K562 (cell line): ENCODE measurements around the gene TMEM132C. TPM values are rescaled to one million over a fixed set of nuclear protein-coding genes. Genes with fewer than 3 reads are reported as not detected.

Experiments used
- ATAC-seq: fragments of 200-7000 bp; cut with Tn5 transposase; 3 replicates; pipeline ENCODE4 v1.9.1; 2020; ENCODE audit warnings: moderate library complexity
- BruUV-seq: library from RNA; stranded (reverse); fragments of 400-500 nt; replicated peaks from 2 replicates; lab custom pipeline; 2021; lab: Mats Ljungman, UMichigan
- CTCF ChIA-PET: fragments of 300-600 bp; formaldehyde crosslinking; extraction: SDS; loops from one replicate; lab custom pipeline; 2021; ENCODE audit warnings: low intra/inter-chr PET ratio; lab: Yijun Ruan, JAX
- POLR2A ChIA-PET: fragments of 300-600, 350-650 bp; sonication (Branson Sonifier 250); formaldehyde crosslinking; extraction: SDS; loops from one replicate; lab custom pipeline; 2021; ENCODE audit warnings: antibody characterized with exemption, inconsistent platforms; lab: Yijun Ruan, JAX
- DNase-seq, 4 experiments: peaks; one replicate each; pipeline versions ENCODE4 v3.0.0 to v3.0.0-alpha.2; 2011 to 2018; ENCODE audit warnings: low spot score in 3 of 4, mixed read lengths in 3 of 4; ENCODE audit errors: extremely low read depth in 1 of 4
- FAIRE-seq: peaks from 2 replicates; lab custom pipeline; 2011; peaks lifted over from hg19 to GRCh38; lab: Jason Lieb, UNC
- H2AFZ ChIP-seq: 2 replicates; pipeline ENCODE4 v1.6.0; 2011; ENCODE audit warnings: low read depth, low read length, control low read depth, inconsistent platforms
- H3K27ac ChIP-seq: fragments of 200-600 bp; 3 replicates; pipeline ENCODE4 v1.8.0; 2011; ENCODE audit warnings: low read depth, mild to moderate bottlenecking, control low read depth, inconsistent platforms, low read length, moderate library complexity, mixed read lengths; ENCODE audit errors: extremely low read depth
- H3K27me3 ChIP-seq, 2 experiments: fragments of 300-600 bp in 1 of 2; 2 replicates in 1 of 2; 3 replicates in 1 of 2; pipeline versions ENCODE4 v1.6.0 to v1.8.0; 2011; ENCODE audit warnings: inconsistent platforms in 2 of 2, low read length in 2 of 2, mild to moderate bottlenecking in 1 of 2, mixed read lengths in 1 of 2, moderate library complexity in 1 of 2; ENCODE audit not compliant: control insufficient read depth in 2 of 2, insufficient read depth in 2 of 2
- H3K36me3 ChIP-seq: fragments of 300-600 bp; 3 replicates; pipeline ENCODE4 v1.8.0; 2011; ENCODE audit warnings: mild to moderate bottlenecking, low read length, inconsistent platforms; ENCODE audit not compliant: control insufficient read depth, insufficient read depth
- H3K4me1 ChIP-seq, 2 experiments: fragments of 200-600 bp in 1 of 2; replicated peaks in 1 of 2; 2 replicates in 1 of 2; 3 replicates in 1 of 2; pipeline versions ENCODE4 v1.5.1 to v1.8.0; 2011; ENCODE audit warnings: inconsistent platforms in 2 of 2, low read length in 2 of 2, mild to moderate bottlenecking in 1 of 2, mixed read lengths in 1 of 2, moderate library complexity in 1 of 2; ENCODE audit not compliant: control insufficient read depth in 2 of 2, insufficient read depth in 2 of 2
- H3K4me2 ChIP-seq: 2 replicates; pipeline ENCODE4 v1.6.1; 2011; ENCODE audit warnings: low read length, control low read depth, inconsistent platforms, mixed read lengths; ENCODE audit not compliant: insufficient read depth
- H3K4me3 ChIP-seq: fragments of 200-600 bp; sonication (generic), shearing (Covaris generic); 2 replicates; pipeline ENCODE4 v1.5.1; 2016; ENCODE audit warnings: control low read depth, inconsistent platforms
- H3K79me2 ChIP-seq: fragments of 200-600 bp; 3 replicates; pipeline ENCODE4 v1.8.0; 2011; ENCODE audit warnings: low read length, inconsistent platforms; ENCODE audit not compliant: control insufficient read depth, insufficient read depth
- H3K9ac ChIP-seq, 2 experiments: 2 replicates each; pipeline versions ENCODE4 v1.6.0 to v1.6.1; 2011; ENCODE audit warnings: low read depth in 2 of 2, low read length in 2 of 2, control low read depth in 1 of 2, inconsistent platforms in 1 of 2, mild to moderate bottlenecking in 1 of 2, mixed read lengths in 1 of 2; ENCODE audit not compliant: insufficient read depth in 1 of 2
- H3K9me1 ChIP-seq: one replicate; pipeline ENCODE4 v1.6.0; 2011; ENCODE audit warnings: inconsistent platforms, mild to moderate bottlenecking, low read length, moderate library complexity; ENCODE audit not compliant: control insufficient read depth, insufficient read depth
- H3K9me3 ChIP-seq: replicated peaks from 2 replicates; pipeline ENCODE4 v1.5.1; 2011; ENCODE audit warnings: low read depth, low read length, inconsistent platforms; ENCODE audit not compliant: control insufficient read depth, insufficient read depth
- H4K20me1 ChIP-seq: replicated peaks from 2 replicates; pipeline ENCODE4 v1.6.1; 2011; ENCODE audit warnings: low read length, inconsistent platforms, mixed read lengths; ENCODE audit not compliant: control insufficient read depth, insufficient read depth
- E2F1 ChIP-seq: sonication (generic); formaldehyde crosslinking; IDR thresholded peaks from 2 replicates; pipeline ENCODE4 v1.8.1; 2023; ENCODE audit warnings: mild to moderate bottlenecking, missing genetic modification reagents, moderate library complexity
- HIVEP1 ChIP-seq: fragments of 250-450 bp; sonication (Bioruptor Pico); IDR thresholded peaks from 2 replicates; pipeline ENCODE4 v1.4.0; 2020; ENCODE audit warnings: mild to moderate bottlenecking
- HMBOX1 ChIP-seq: sonication (generic); IDR thresholded peaks from 2 replicates; pipeline ENCODE4 v1.6.1; 2016
- MTA3 ChIP-seq: fragments of 450-650 bp; formaldehyde crosslinking; IDR thresholded peaks from 2 replicates; pipeline ENCODE4 v1.6.1; 2017; ENCODE audit warnings: mild to moderate bottlenecking, borderline replicate concordance
- NFIC ChIP-seq: fragments of 450-650 bp; IDR thresholded peaks from 2 replicates; pipeline ENCODE4 v1.6.1; 2017; ENCODE audit warnings: mild to moderate bottlenecking, inconsistent platforms
- PTTG1 ChIP-seq: fragments of 450-650 bp; IDR thresholded peaks from 2 replicates; pipeline ENCODE4 v1.6.1; 2016; ENCODE audit warnings: low read depth, mild to moderate bottlenecking, missing genetic modification characterization, missing compliant biosample characterization
- RBM39 ChIP-seq: fragments of 200-400 bp; formaldehyde crosslinking; optimal IDR thresholded peaks from 2 replicates; pipeline ENCODE3; 2018; ENCODE audit warnings: low read depth, low read length
- SMARCA4 ChIP-seq: fragments of 450-650 bp; IDR thresholded peaks from 2 replicates; pipeline ENCODE4 v1.6.1; 2016
- SPI1 ChIP-seq: IDR thresholded peaks from 2 replicates; pipeline ENCODE4 v1.6.1; 2011; ENCODE audit warnings: low read depth, low read length, control low read depth, borderline replicate concordance
- ZFP36 ChIP-seq: fragments of 150-350 bp; IDR thresholded peaks from 2 replicates; pipeline ENCODE4 v1.6.1; 2018; ENCODE audit warnings: low read length, low read depth; ENCODE audit not compliant: partially characterized antibody
- ZNF124 ChIP-seq: sonication (generic); formaldehyde crosslinking; IDR thresholded peaks from 2 replicates; pipeline ENCODE4 v1.8.1; 2022; ENCODE audit warnings: missing genetic modification reagents
- ZNF197 ChIP-seq: fragments of 200-800 bp; sonication (Bioruptor generic); IDR thresholded peaks from 2 replicates; pipeline ENCODE4 v1.6.1; 2016; ENCODE audit warnings: low read depth, missing genetic modification characterization, missing compliant biosample characterization
- ZNF253 ChIP-seq: fragments of 250-450 bp; sonication (Bioruptor Pico); conservative IDR thresholded peaks from 2 replicates; pipeline ENCODE4 v1.6.1; 2021; ENCODE audit warnings: mild to moderate bottlenecking
- ZNF764 ChIP-seq: fragments of 250-450 bp; sonication (Bioruptor Pico); IDR thresholded peaks from 2 replicates; pipeline ENCODE4 v1.4.0; 2020; ENCODE audit warnings: low read depth, mild to moderate bottlenecking, moderate library complexity
- WGBS: fragments of 100-300 bp; shearing (Covaris generic); methylation state at CpG from one replicate; pipeline ENCODE4 v1.1.6; 2016; ENCODE audit warnings: low coverage, mixed read lengths; ENCODE audit not compliant: insufficient coverage; ENCODE audit errors: missing lambda C conversion rate; 5-methylcytosine and 5-hydroxymethylcytosine counted together
- in situ Hi-C: fragments of 300-500 bp; cut with MboI; formaldehyde crosslinking; loops from 4 replicates; pipeline ENCODE4 v1.15.0; 2018; ENCODE audit warnings: inconsistent platforms, mixed read lengths
- intact Hi-C: fragments of 100-400 bp; cut with micrococcal nuclease; formaldehyde crosslinking; loops from 2 replicates; pipeline ENCODE4 v1.14.2; 2022
- polyA plus RNA-seq, 8 experiments: library from polyadenylated mRNA; depleted of rRNA in 4 of 8; stranded (reverse) in 5 of 8; unstranded in 3 of 8; fragments of >200 nt; fragmentation: Nextera tagmentation in 2 of 8; fragmentation: Illumina TruSeq in 1 of 8; extraction: Ambion mirVana in 2 of 8; extraction: Trizol in 1 of 8; gene quantifications; 2 replicates each; pipeline versions ENCODE4 v1.2.1 to v1.2.3, GENCODE V29; 2011 to 2014; ENCODE audit warnings: inconsistent platforms in 1 of 8, missing spikeins in 1 of 8
- total RNA-seq, 7 experiments: library from RNA; depleted of rRNA in 6 of 7; stranded (reverse); fragments of >200 nt in 6 of 7; fragmentation: Illumina TruSeq in 2 of 7; extraction: Trizol in 2 of 7; gene quantifications; 2 replicates each; pipeline versions ENCODE4 v1.2.1 to v1.2.3, GENCODE V29; 2011 to 2021; ENCODE audit warnings: low replicate concordance in 1 of 7
- TF ChIP-seq, protein P1 (sequence below): fragments of 250-450 bp; sonication (Bioruptor Pico); IDR thresholded peaks from 2 replicates; pipeline ENCODE4 v1.5.0; 2021

The TMEM132C gene
- total and polyA plus RNA-seq, 9 of the 15 experiments (the other 6 are each of a cell fraction or from before 2014, with no cell fraction given): not detected

DNA sequence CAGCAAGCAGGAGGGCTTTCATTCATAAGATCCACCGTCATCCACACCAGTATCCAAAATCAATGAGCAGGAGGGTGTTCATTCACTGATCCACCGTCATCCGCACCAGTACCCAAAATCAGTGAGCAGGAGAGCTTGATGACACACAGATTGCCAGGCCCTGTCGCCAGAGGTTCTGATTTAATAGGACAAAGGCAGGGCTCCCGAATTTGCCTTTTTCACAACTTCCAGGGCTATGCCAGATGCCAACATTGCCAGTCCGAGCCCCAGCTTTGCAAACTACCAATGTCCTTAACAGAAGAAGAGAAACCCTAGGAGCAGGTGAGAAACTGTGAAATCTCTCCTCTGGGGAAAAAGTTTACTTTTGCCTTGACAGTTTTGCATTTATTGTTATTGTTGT is 441.8 kb downstream of the TMEM132C start:
- POLR2A ChIA-PET: no interaction called here
- CTCF ChIA-PET: no interaction called here
- Histone ChIP-seq H3K9me3 (no peaks in the 10 kb centered on the region), H3K79me2 (no peaks in the 10 kb centered on the region), H3K4me3 (no peak overlapping the region), H4K20me1 (no peaks in the 10 kb centered on the region), H3K36me3 (no peaks in the 10 kb centered on the region), H3K4me2 (no peak overlapping the region), H3K4me1 (no peaks in the 10 kb centered on the region; a peak in 1 of 5 replicates), H3K27me3 (peaks cover 0 to 33% of the 10 kb centered on the region in 2 experiments; a peak in 3 of 5 replicates), H3K9ac (no peak overlapping the region), H3K27ac (no peak overlapping the region), H2AFZ (no peak overlapping the region), H3K9me1 (no peaks in the 10 kb centered on the region)
- intact Hi-C loops (no loop called here), in situ Hi-C loops (no loop called here)
- WGBS: 10% methylated on average over 6 of the region's 6 CpGs
- DNase-seq (no peak), FAIRE-seq (no peak), ATAC-seq (no peak)
- BruUV-seq: no TSS peak
- TF ChIP-seq ZNF197 (CRISPR knock-in tag) (no peak), ZNF253 (no peak), ZFP36 (no peak), SPI1 (no peak)
- TF ChIP-seq, protein P1, sequence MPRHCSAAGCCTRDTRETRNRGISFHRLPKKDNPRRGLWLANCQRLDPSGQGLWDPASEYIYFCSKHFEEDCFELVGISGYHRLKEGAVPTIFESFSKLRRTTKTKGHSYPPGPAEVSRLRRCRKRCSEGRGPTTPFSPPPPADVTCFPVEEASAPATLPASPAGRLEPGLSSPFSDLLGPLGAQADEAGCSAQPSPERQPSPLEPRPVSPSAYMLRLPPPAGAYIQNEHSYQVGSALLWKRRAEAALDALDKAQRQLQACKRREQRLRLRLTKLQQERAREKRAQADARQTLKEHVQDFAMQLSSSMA (CRISPR knock-in tag): no peak

GRCh38 chr12:128709660-128710059 is 442.7 kb downstream of the TMEM132C start:
- no peaks in the 10 kb centered on the region; a peak in 1 of 5 replicates for H3K4me1 ChIP-seq
- no peaks in the 10 kb centered on the region for H4K20me1 ChIP-seq
- no peak overlapping the region for H3K4me3 ChIP-seq
- H3K27me3 ChIP-seq: peaks cover 0 to 33% of the 10 kb centered on the region in 2 experiments; a peak in 3 of 5 replicates
- in situ Hi-C loops (no loop called here), intact Hi-C loops (no loop called here)
- H3K79me2 ChIP-seq: no peaks in the 10 kb centered on the region
- CTCF ChIA-PET: no interaction called here
- DNase-seq: no peak
- BruUV-seq: no TSS peak
- ATAC-seq: no peak
- WGBS: 0% methylated on average over 5 of the region's 5 CpGs
- no peaks in the 10 kb centered on the region for H3K9me1 ChIP-seq
- POLR2A ChIA-PET: interaction anchor here (0.6 kb wide), 1 partner anchor 10 kb away, joined by 3 read pairs; no protein-coding TSS in a partner anchor
- no peak overlapping the region for H3K9ac ChIP-seq
- no peaks in the 10 kb centered on the region for H3K9me3 ChIP-seq
- H3K36me3 ChIP-seq: no peaks in the 10 kb centered on the region
- FAIRE-seq: no peak
- H3K27ac ChIP-seq: no peak overlapping the region
- H3K4me2 ChIP-seq: no peak overlapping the region
- no peak overlapping the region for H2AFZ ChIP-seq
- TF ChIP-seq ZFP36 (no peak), SMARCA4 (no peak), PTTG1 (tag) (no peak), HIVEP1 (CRISPR knock-in tag) (no peak), HMBOX1 (no peak), MTA3 (no peak), RBM39 (no peak), ZNF764 (CRISPR knock-in tag) (no peak), E2F1 (CRISPR knock-in tag) (no peak), ZNF124 (CRISPR knock-in tag) (no peak), NFIC (no peak)
